H1 (cell line): ENCODE data around the gene WIPI1. TPM values are rescaled to one million over a fixed set of nuclear protein-coding genes. Genes with fewer than 3 reads are reported as not detected.

Experiments
- ATF3 ChIP-seq: IDR thresholded peaks from 2 replicates; pipeline ENCODE4 v1.6.1; 2011; ENCODE audit warnings: low read depth, mild to moderate bottlenecking, low read length; ENCODE audit not compliant: insufficient read depth
- ZNF274 ChIP-seq: IDR thresholded peaks from 2 replicates; pipeline ENCODE4 v1.7.0; 2012; ENCODE audit warnings: low read length, borderline replicate concordance; ENCODE audit errors: extremely low read depth
- polyA plus RNA-seq, 7 experiments: library from polyadenylated mRNA; depleted of rRNA in 3 of 7; stranded (reverse) in 5 of 7; unstranded in 2 of 7; fragments of >200 nt in 5 of 7; fragments of 200-250 nt in 2 of 7; gene quantifications; 1 replicate in 5 of 7; 2 replicates in 1 of 7; 4 replicates in 1 of 7; pipeline versions ENCODE4 v1.2.1 to v1.2.3, GENCODE V29; 2011 to 2013; ENCODE audit warnings: missing spikeins in 2 of 7, mixed read lengths in 2 of 7
- total RNA-seq: library from RNA; stranded (reverse); fragmentation: NEBNext Ultra II Directional; extraction: Animal tissue kit (Norgen Biotek cat#: 25700); gene quantifications from 2 replicates; pipeline ENCODE4 v1.2.1, GENCODE V29; 2021

Gene WIPI1
- total and polyA plus RNA-seq, 2 of the 8 experiments (the other 6 are each of a cell fraction or from before 2014, with no cell fraction given): 16.6 to 17.4 TPM

- no peak for TF ChIP-seq ZNF274
- TF ChIP-seq ATF3: no peak
Observed at GRCh38 chr17:68420065-68420464, 37.2 kb downstream of the WIPI1 start (continued).
